Naive thymus-derived CD4-positive, alpha-beta T cell (primary cell): ENCODE measurements around the gene ZNF521. TPM values are rescaled to one million over a fixed set of nuclear protein-coding genes. Genes with fewer than 3 reads are reported as not detected.

ENCODE experiments used
- ATAC-seq: fragments of 150-1000 bp; cut with Tn5 transposase; 2 replicates; pipeline ENCODE4 v1.10.0; 2021; ENCODE audit warnings: mild to moderate bottlenecking, moderate library complexity
- CTCF ChIA-PET: fragments of 350-600 bp; sonication (Branson Sonifier 250); formaldehyde crosslinking; loops from one replicate; lab custom pipeline; 2021; ENCODE audit warnings: antibody characterized with exemption; lab: Charles Lee
- POLR2A ChIA-PET: fragments of 350-600 bp; sonication (Branson Sonifier 250); formaldehyde crosslinking; loops from one replicate; lab custom pipeline; 2021; ENCODE audit warnings: antibody characterized with exemption, inconsistent platforms; lab: Charles Lee
- DNase-seq, 9 donors: peaks; one replicate each; pipeline versions ENCODE4 v3.0.0 to v3.0.0-alpha.2; 2020 to 2022; ENCODE audit warnings: mixed read lengths in 1 of 9
- H3K27ac ChIP-seq: one replicate; pipeline ENCODE4 v1.7.0; 2013; ENCODE audit warnings: mild to moderate bottlenecking, low read depth, low read length, moderate library complexity
- H3K27me3 ChIP-seq, 2 donors: one replicate each; pipeline ENCODE4 v1.7.0; 2013; ENCODE audit warnings: low read length in 2 of 2, mild to moderate bottlenecking in 2 of 2, moderate library complexity in 2 of 2; ENCODE audit not compliant: control insufficient read depth in 2 of 2, insufficient read depth in 2 of 2
- H3K36me3 ChIP-seq, 3 experiments: 1 replicate in 2 of 3; 2 replicates in 1 of 3; pipeline ENCODE4 v1.7.0; 2013; ENCODE audit warnings: low read length in 3 of 3, mild to moderate bottlenecking in 3 of 3, moderate library complexity in 1 of 3; ENCODE audit not compliant: insufficient read depth in 3 of 3, control insufficient read depth in 2 of 3
- H3K4me1 ChIP-seq, 2 donors: one replicate each; pipeline ENCODE4 v1.7.0; 2013; ENCODE audit warnings: low read length in 2 of 2, mild to moderate bottlenecking in 2 of 2, moderate library complexity in 1 of 2; ENCODE audit not compliant: control insufficient read depth in 2 of 2, insufficient read depth in 2 of 2
- H3K4me3 ChIP-seq: 2 replicates; pipeline ENCODE4 v1.7.0; 2013; ENCODE audit warnings: mild to moderate bottlenecking, low read length
- H3K9me3 ChIP-seq, 3 experiments: 1 replicate in 2 of 3; 2 replicates in 1 of 3; pipeline ENCODE4 v1.7.0; 2013; ENCODE audit warnings: low read length in 3 of 3; ENCODE audit not compliant: control insufficient read depth in 2 of 3
- H3K27ac Mint-ChIP-seq, 9 donors: one replicate each; pipeline ENCODE4 v1.8.0; 2020 to 2022; ENCODE audit warnings: mixed read lengths in 9 of 9, mild to moderate bottlenecking in 8 of 9, moderate library complexity in 5 of 9, inconsistent platforms in 2 of 9
- H3K27me3 Mint-ChIP-seq, 5 donors: one replicate each; pipeline ENCODE4 v1.8.0; 2021 to 2022; ENCODE audit warnings: mixed read lengths in 5 of 5, mild to moderate bottlenecking in 1 of 5
- H3K36me3 Mint-ChIP-seq, 5 donors: one replicate each; pipeline ENCODE4 v1.8.0; 2020 to 2022; ENCODE audit warnings: mixed read lengths in 5 of 5, mild to moderate bottlenecking in 3 of 5, inconsistent platforms in 1 of 5
- H3K4me1 Mint-ChIP-seq, 7 donors: one replicate each; pipeline ENCODE4 v1.8.0; 2020 to 2022; ENCODE audit warnings: mixed read lengths in 7 of 7, mild to moderate bottlenecking in 3 of 7, inconsistent platforms in 1 of 7
- H3K4me3 Mint-ChIP-seq, 10 donors: one replicate each; pipeline ENCODE4 v1.8.0; 2020 to 2022; ENCODE audit warnings: mild to moderate bottlenecking in 10 of 10, mixed read lengths in 10 of 10, moderate library complexity in 6 of 10, inconsistent platforms in 2 of 10
- H3K9me3 Mint-ChIP-seq, 11 donors: one replicate each; pipeline ENCODE4 v1.8.0; 2020 to 2022; ENCODE audit warnings: mixed read lengths in 11 of 11, mild to moderate bottlenecking in 4 of 11, inconsistent platforms in 1 of 11, moderate library complexity in 1 of 11
- intact Hi-C, 2 donors: fragments of 100-400 bp; cut with micrococcal nuclease; formaldehyde crosslinking; loops; one replicate each; pipeline ENCODE4 v1.15.1; 2023
- polyA plus RNA-seq, 2 donors: library from polyadenylated mRNA; unstranded; fragments of 300-500 nt; fragmentation: Illumina TruSeq; gene quantifications; one replicate each; pipeline ENCODE4 v1.2.3, GENCODE V29; 2021
- total RNA-seq, 6 experiments: library from RNA in 5 of 6; stranded (reverse) in 5 of 6; gene quantifications; 1 replicate in 5 of 6; 2 replicates in 1 of 6; pipeline ENCODE4 v1.2.3 and lab custom pipeline; 2021 to 2026

ZNF521 gene
- total and polyA plus RNA-seq, 7 experiments from 2014 or later: 1.1 to 4.4 TPM; not detected in 5

DNA sequence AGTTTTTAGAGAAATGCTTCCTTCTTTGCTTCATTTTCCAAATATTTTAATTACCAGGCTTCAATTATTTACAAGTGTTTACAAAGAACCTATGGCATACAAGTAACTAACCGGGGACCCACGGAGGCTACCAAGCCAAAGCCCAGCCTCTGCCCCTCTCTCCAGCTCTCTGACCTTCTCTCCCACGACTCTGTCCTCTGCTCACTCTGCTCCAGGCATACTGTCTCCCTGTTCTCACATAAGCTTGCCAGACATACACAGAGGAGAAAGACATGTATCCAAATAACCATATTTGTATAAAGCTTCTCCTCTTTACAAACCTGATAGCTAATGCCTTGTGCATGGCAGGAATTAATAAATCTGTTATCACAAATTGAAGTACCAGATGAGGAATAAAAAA is 141.3 kb downstream of the ZNF521 start:
- ChIA-PET CTCF (no interaction called here), POLR2A (no interaction called here)
- H3K4me1 ChIP-seq: no peaks in the 10 kb centered on the region
- Mint-ChIP-seq H3K27ac (no peak overlapping the region), H3K27me3 (peaks cover 0 to 22% (median 0%) of the 10 kb centered on the region in 5 donors), H3K4me3 (no peak overlapping the region), H3K36me3 (no peaks in the 10 kb centered on the region), H3K9me3 (no peaks in the 10 kb centered on the region), H3K4me1 (no peaks in the 10 kb centered on the region)
- H3K9me3 ChIP-seq: no peaks in the 10 kb centered on the region
- no peak overlapping the region for H3K4me3 ChIP-seq
- H3K27me3 ChIP-seq: no peaks in the 10 kb centered on the region
- no peak for ATAC-seq
- no peak for DNase-seq
- no peak overlapping the region for H3K27ac ChIP-seq
- intact Hi-C loops: no loop called here
- H3K36me3 ChIP-seq: no peaks in the 10 kb centered on the region

- Histone ChIP-seq H3K9me3 (no peaks in the 10 kb centered on the region), H3K4me1 (no peaks in the 10 kb centered on the region), H3K4me3 (no peak overlapping the region), H3K27ac (no peak overlapping the region), H3K27me3 (no peaks in the 10 kb centered on the region), H3K36me3 (no peaks in the 10 kb centered on the region)
- intact Hi-C loops: no loop called here
- no peak for ATAC-seq
- Mint-ChIP-seq H3K27ac (no peak overlapping the region), H3K9me3 (peaks cover 0 to 5% (median 0%) of the 10 kb centered on the region in 11 donors), H3K27me3 (peaks cover 0 to 8% (median 4%) of the 10 kb centered on the region in 5 donors), H3K4me1 (no peaks in the 10 kb centered on the region), H3K36me3 (no peaks in the 10 kb centered on the region), H3K4me3 (no peak overlapping the region)
- CTCF ChIA-PET: no interaction called here
- no peak for DNase-seq
- POLR2A ChIA-PET: no interaction called here
Measured at GRCh38 chr18:25192065-25192464, 159.9 kb downstream of the ZNF521 start.

DNA sequence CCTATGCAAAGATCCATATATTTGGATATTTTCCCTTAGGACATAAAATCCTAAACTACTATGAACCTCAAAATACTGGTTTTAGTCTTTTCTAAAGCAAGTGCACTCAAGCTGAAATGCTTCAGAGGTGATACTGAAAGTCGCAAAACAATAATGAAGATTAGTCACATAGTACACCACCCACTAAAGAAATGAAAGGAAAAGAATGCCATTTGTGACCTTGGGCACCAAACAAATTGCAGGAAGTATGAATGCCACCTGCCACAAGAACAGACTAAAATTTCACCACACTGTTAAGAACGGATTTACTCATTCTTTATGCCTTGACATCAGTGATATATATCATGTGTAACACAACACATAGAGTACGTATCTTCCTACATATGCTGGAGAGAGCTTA is 161.5 kb downstream of the ZNF521 start:
- no peak for ATAC-seq
- Mint-ChIP-seq H3K36me3 (no peaks in the 10 kb centered on the region), H3K4me3 (no peak overlapping the region), H3K27ac (no peak overlapping the region), H3K27me3 (peaks cover 0 to 13% (median 6%) of the 10 kb centered on the region in 5 donors), H3K9me3 (peaks cover 0 to 5% (median 0%) of the 10 kb centered on the region in 11 donors), H3K4me1 (no peaks in the 10 kb centered on the region)
- ChIA-PET POLR2A (no interaction called here), CTCF (no interaction called here)
- no peaks in the 10 kb centered on the region for H3K4me1 ChIP-seq
- intact Hi-C loops: no loop called here
- no peaks in the 10 kb centered on the region for H3K9me3 ChIP-seq
- H3K27me3 ChIP-seq: no peaks in the 10 kb centered on the region
- DNase-seq: no peak
- no peak overlapping the region for H3K4me3 ChIP-seq
- H3K27ac ChIP-seq: no peak overlapping the region
- no peaks in the 10 kb centered on the region for H3K36me3 ChIP-seq

DNA sequence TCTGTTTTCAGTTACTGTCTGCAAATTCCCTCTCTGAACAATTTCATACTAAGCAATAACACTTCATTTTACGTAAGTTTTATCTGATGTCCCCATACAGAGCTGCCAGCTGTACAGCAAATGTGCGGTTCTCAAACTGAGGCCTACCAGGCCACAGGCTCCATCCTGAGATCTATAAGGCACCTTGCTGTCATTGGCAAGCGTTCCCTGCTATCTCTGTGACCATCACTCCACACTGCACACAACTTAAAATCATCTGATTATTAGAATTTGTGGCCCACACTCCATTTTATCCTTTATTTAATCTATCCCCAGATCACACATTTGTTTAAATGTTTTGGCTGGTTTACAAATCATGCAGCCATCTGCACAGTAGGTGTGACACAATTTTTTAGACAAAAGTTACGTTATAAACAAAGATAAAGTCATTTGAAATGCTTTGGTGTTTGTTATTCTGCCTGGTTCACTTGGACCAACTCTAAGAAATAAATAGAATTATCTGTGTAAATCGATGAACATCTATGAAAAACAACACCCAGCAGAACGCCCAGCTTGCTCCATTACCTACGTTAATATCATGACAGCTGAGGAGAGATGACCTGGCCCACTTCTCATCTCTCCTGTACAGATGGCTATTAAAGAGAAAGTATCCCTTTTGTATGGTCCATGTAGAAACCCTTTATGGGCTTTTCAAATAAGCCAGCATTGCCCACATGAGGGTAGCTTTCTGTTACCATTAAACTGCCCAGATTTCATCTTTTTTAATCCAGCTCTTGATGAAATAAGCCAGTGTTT is 162.4 kb downstream of the ZNF521 start:
- Mint-ChIP-seq H3K36me3 (no peaks in the 10 kb centered on the region), H3K27ac (no peak overlapping the region), H3K4me1 (no peaks in the 10 kb centered on the region), H3K9me3 (peaks cover 0 to 5% (median 0%) of the 10 kb centered on the region in 11 donors), H3K4me3 (no peak overlapping the region), H3K27me3 (peaks cover 0 to 19% (median 6%) of the 10 kb centered on the region in 5 donors)
- intact Hi-C loops: no loop called here
- H3K9me3 ChIP-seq: no peaks in the 10 kb centered on the region
- no peak for DNase-seq
- CTCF ChIA-PET: no interaction called here
- no peaks in the 10 kb centered on the region for H3K4me1 ChIP-seq
- no peak overlapping the region for H3K27ac ChIP-seq
- POLR2A ChIA-PET: no interaction called here
- ATAC-seq: no peak
- no peaks in the 10 kb centered on the region for H3K27me3 ChIP-seq
- no peak overlapping the region for H3K4me3 ChIP-seq
- H3K36me3 ChIP-seq: no peaks in the 10 kb centered on the region

- no peaks in the 10 kb centered on the region for H3K36me3 Mint-ChIP-seq
- POLR2A ChIA-PET: no interaction called here
Measured at GRCh38 chr18:25187521-25188192, 164.3 kb downstream of the ZNF521 start.

DNA sequence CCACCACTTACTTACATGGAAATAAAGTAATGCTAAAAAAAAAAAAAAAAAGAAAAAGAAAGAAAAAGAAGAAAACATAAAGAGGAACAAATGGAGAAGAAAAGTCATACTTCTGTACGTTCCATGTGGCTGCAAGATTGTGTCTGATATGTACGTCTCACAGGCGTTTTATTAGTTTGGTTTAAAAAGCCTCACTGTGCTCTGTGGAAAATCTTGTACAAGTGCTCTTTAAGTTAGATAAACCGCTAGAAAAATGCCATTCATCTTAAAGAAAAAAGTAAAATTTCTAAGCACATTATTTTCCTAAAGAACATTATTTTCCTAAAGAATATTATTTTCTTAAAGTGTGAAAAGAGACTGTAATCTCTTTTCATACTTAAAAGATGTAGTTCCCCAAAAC is 165.1 kb downstream of the ZNF521 start:
- Mint-ChIP-seq H3K27me3 (peaks cover 0 to 23% (median 6%) of the 10 kb centered on the region in 5 donors), H3K9me3 (peaks cover 0 to 5% (median 0%) of the 10 kb centered on the region in 11 donors), H3K27ac (no peak overlapping the region), H3K36me3 (no peaks in the 10 kb centered on the region), H3K4me1 (no peaks in the 10 kb centered on the region), H3K4me3 (no peak overlapping the region)
- ATAC-seq (no peak), DNase-seq (no peak)
- Histone ChIP-seq H3K36me3 (no peaks in the 10 kb centered on the region), H3K27ac (no peak overlapping the region), H3K4me3 (no peak overlapping the region), H3K4me1 (no peaks in the 10 kb centered on the region), H3K27me3 (no peaks in the 10 kb centered on the region), H3K9me3 (no peaks in the 10 kb centered on the region)
- ChIA-PET CTCF (no interaction called here), POLR2A (no interaction called here)
- intact Hi-C loops: no loop called here

More at GRCh38 chr18:25187521-25188192, 164.3 kb downstream of the ZNF521 start:
- Histone ChIP-seq H3K4me1 (no peaks in the 10 kb centered on the region), H3K9me3 (no peaks in the 10 kb centered on the region), H3K27me3 (no peaks in the 10 kb centered on the region), H3K4me3 (no peak overlapping the region), H3K36me3 (no peaks in the 10 kb centered on the region), H3K27ac (no peak overlapping the region)
- CTCF ChIA-PET: no interaction called here
- ATAC-seq (no peak), DNase-seq (no peak)
- Mint-ChIP-seq H3K9me3 (peaks cover 0 to 5% (median 0%) of the 10 kb centered on the region in 11 donors), H3K4me3 (no peak overlapping the region), H3K4me1 (no peaks in the 10 kb centered on the region), H3K27me3 (peaks cover 0 to 23% (median 6%) of the 10 kb centered on the region in 5 donors), H3K27ac (no peak overlapping the region)
- intact Hi-C loops: no loop called here
